Neural cell (in vitro differentiated cells): ENCODE measurements around the gene BOD1.

ENCODE experiments used
- EP300 ChIP-seq: fragments of 450-650 bp; conservative IDR thresholded peaks from 2 replicates; pipeline ENCODE4 v1.6.1; 2014; ENCODE audit warnings: antibody characterized with exemption, mild to moderate bottlenecking, moderate library complexity; ENCODE audit not compliant: poor library complexity, severe bottlenecking
- RAD21 ChIP-seq: fragments of 450-650 bp; conservative IDR thresholded peaks from 2 replicates; pipeline ENCODE4 v1.6.1; 2014; ENCODE audit warnings: antibody characterized with exemption, mild to moderate bottlenecking, moderate library complexity
- TAF1 ChIP-seq: IDR thresholded peaks from 2 replicates; pipeline ENCODE4 v1.6.1; 2012; ENCODE audit warnings: low read depth

- TF ChIP-seq RAD21 (no peak), TAF1 (no peak), EP300 (no peak)
Observed at GRCh38 chr5:173626505-173626820, 10.0 kb upstream of the BOD1 start.
